ENCODE measurements around the gene SLC5A11. TPM values are rescaled to one million over a fixed set of nuclear protein-coding genes. Genes with fewer than 3 reads are reported as not detected.

Gene SLC5A11
- polyA plus RNA-seq, 1 donor (not counting 4 experiments of a cell fraction or from before 2014, with no cell fraction given) = 0.07 TPM

DNA sequence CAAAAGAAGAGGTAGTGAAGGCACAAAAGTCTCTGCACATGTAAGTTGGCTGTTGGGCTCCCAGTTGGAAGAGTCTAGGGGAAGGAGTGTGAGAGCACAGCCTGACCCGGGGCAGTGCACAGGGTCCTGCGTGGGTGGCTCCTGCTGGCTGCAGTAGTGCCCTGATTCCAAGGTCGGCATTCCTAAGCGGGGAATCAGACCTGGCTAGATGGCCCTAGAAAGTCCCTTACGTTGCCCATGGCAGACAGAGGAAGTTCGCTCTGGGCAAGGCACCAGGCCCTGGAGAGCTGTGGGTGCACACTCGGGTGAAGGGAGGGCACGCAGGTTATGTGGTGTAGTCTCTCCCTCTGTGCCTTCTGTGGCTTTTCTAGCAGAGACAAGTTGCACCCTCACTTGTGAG, 22.8 kb upstream of the SLC5A11 start:
- H3K36me3 ChIP-seq (ENCODE audit: control insufficient read depth in 2 of 2, extremely low read depth in 1 of 2, insufficient read depth in 2 of 2, low read length in 2 of 2) = peaks cover 36 to 39% of the 10 kb centered on the region in 2 experiments
- H3K27ac ChIP-seq (ENCODE audit: control insufficient read depth, insufficient read depth, low read length) = no peak overlapping the region
- no peak for TF ChIP-seq EZH2 (IDR thresholded peaks at IDR 0.05; ENCODE audit: low read length)
- TF ChIP-seq, protein P1, sequence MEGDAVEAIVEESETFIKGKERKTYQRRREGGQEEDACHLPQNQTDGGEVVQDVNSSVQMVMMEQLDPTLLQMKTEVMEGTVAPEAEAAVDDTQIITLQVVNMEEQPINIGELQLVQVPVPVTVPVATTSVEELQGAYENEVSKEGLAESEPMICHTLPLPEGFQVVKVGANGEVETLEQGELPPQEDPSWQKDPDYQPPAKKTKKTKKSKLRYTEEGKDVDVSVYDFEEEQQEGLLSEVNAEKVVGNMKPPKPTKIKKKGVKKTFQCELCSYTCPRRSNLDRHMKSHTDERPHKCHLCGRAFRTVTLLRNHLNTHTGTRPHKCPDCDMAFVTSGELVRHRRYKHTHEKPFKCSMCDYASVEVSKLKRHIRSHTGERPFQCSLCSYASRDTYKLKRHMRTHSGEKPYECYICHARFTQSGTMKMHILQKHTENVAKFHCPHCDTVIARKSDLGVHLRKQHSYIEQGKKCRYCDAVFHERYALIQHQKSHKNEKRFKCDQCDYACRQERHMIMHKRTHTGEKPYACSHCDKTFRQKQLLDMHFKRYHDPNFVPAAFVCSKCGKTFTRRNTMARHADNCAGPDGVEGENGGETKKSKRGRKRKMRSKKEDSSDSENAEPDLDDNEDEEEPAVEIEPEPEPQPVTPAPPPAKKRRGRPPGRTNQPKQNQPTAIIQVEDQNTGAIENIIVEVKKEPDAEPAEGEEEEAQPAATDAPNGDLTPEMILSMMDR (optimal IDR thresholded peaks at IDR 0.05 in 1 of 3, IDR thresholded peaks at IDR 0.05 in 1 of 3, conservative IDR thresholded peaks at IDR 0.05 in 1 of 3; ENCODE audit: extremely low read depth in 1 of 3, insufficient read depth in 2 of 3, low read length in 3 of 3) = no peak
- dilution Hi-C loops (cut with MboI; ENCODE audit: extremely low pct_ligation_motif_present, low sequenced_read_pairs) = loop anchor here (25.0 kb wide), 1 partner anchor 89 kb away; no protein-coding TSS in a partner anchor
- no peak overlapping the region for H3K9ac ChIP-seq (ENCODE audit: control insufficient read depth, extremely low read depth, insufficient read depth, low read length)
- H2AFZ ChIP-seq (ENCODE audit: control insufficient read depth, low read length) = no peak overlapping the region
- H3K9me3 ChIP-seq (ENCODE audit: control insufficient read depth, low read depth, low read length) = no peaks in the 10 kb centered on the region
- H4K20me1 ChIP-seq (ENCODE audit: control insufficient read depth, extremely low read depth, insufficient read depth, low read length) = no peaks in the 10 kb centered on the region
- H3K4me2 ChIP-seq (ENCODE audit: control insufficient read depth, extremely low read depth, insufficient read depth, low read depth, low read length) = no peak overlapping the region
- H3K4me3 ChIP-seq (ENCODE audit: control insufficient read depth in 2 of 3, extremely low read depth in 1 of 3, insufficient read depth in 2 of 3, low read depth in 1 of 3, low read length in 3 of 3) = no peak overlapping the region
- H3K27me3 ChIP-seq (ENCODE audit: control insufficient read depth, extremely low read depth, insufficient read depth, low read length) = no peaks in the 10 kb centered on the region
- FAIRE-seq (no peak), DNase-seq (ENCODE audit: low read depth, low spot score) (no peak)
- H3K4me1 ChIP-seq (ENCODE audit: control insufficient read depth, extremely low read depth, insufficient read depth, low read length) = peaks cover 15% of the 10 kb centered on the region
- no peaks in the 10 kb centered on the region for H3K9me1 ChIP-seq (ENCODE audit: control insufficient read depth, extremely low read depth, insufficient read depth, low read length)
- H3K79me2 ChIP-seq (ENCODE audit: control insufficient read depth, insufficient read depth, low read length) = no peaks in the 10 kb centered on the region

DNA sequence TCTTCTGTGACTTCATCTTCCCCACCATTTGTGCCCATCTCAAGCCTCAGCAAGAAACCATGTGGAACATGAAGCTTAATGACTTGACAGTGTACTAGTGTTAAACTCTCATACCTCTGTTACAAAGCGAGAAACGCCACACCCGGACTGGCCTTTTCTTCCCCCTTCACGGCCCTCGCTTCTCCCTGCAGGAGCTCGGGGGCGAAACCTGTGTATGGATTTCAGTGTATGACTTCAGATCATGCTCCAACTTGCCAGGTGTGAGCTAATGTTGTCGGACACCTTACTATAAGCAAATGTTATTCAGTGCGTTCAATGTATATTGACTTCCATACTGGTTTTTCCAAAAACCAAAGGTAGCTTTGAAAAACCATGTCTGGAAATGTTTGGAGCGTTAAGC, 20.1 kb upstream of the SLC5A11 start:
- Histone ChIP-seq H3K9me1 (ENCODE audit: control insufficient read depth, extremely low read depth, insufficient read depth, low read length) (no peaks in the 10 kb centered on the region), H3K27me3 (ENCODE audit: control insufficient read depth, extremely low read depth, insufficient read depth, low read length) (no peaks in the 10 kb centered on the region), H3K4me1 (ENCODE audit: control insufficient read depth, extremely low read depth, insufficient read depth, low read length) (peaks cover 9% of the 10 kb centered on the region), H3K27ac (ENCODE audit: control insufficient read depth, insufficient read depth, low read length) (no peak overlapping the region), H3K36me3 (ENCODE audit: control insufficient read depth in 2 of 2, extremely low read depth in 1 of 2, insufficient read depth in 2 of 2, low read length in 2 of 2) (peaks cover 21 to 23% of the 10 kb centered on the region in 2 experiments), H4K20me1 (ENCODE audit: control insufficient read depth, extremely low read depth, insufficient read depth, low read length) (no peaks in the 10 kb centered on the region), H3K9me3 (ENCODE audit: control insufficient read depth, low read depth, low read length) (no peaks in the 10 kb centered on the region), H2AFZ (ENCODE audit: control insufficient read depth, low read length) (no peak overlapping the region), H3K9ac (ENCODE audit: control insufficient read depth, extremely low read depth, insufficient read depth, low read length) (no peak overlapping the region), H3K79me2 (ENCODE audit: control insufficient read depth, insufficient read depth, low read length) (no peaks in the 10 kb centered on the region), H3K4me2 (ENCODE audit: control insufficient read depth, extremely low read depth, insufficient read depth, low read depth, low read length) (peak overlapping the region; percentile 1), H3K4me3 (ENCODE audit: control insufficient read depth in 2 of 3, extremely low read depth in 1 of 3, insufficient read depth in 2 of 3, low read depth in 1 of 3, low read length in 3 of 3) (no peak overlapping the region)
- no peak for DNase-seq (ENCODE audit: low read depth, low spot score)
- peak; percentile 72 for FAIRE-seq
- TF ChIP-seq, protein P1 (optimal IDR thresholded peaks at IDR 0.05 in 1 of 3, IDR thresholded peaks at IDR 0.05 in 1 of 3, conservative IDR thresholded peaks at IDR 0.05 in 1 of 3; ENCODE audit: extremely low read depth in 1 of 3, insufficient read depth in 2 of 3, low read length in 3 of 3) = no peak
- no peak for TF ChIP-seq EZH2 (IDR thresholded peaks at IDR 0.05; ENCODE audit: low read length)
- dilution Hi-C loops (cut with MboI; ENCODE audit: extremely low pct_ligation_motif_present, low sequenced_read_pairs) = no loop called here

Data from keratinocyte (primary cell).